GM12878 (cell line): ENCODE measurements around the gene RPL13A. TPM values are rescaled to one million over a fixed set of nuclear protein-coding genes. Genes with fewer than 3 reads are reported as not detected.

Source experiments
- ATAC-seq: fragments of 200-7000 bp; cut with Tn5 transposase; 3 replicates; pipeline ENCODE4 v1.9.1; 2020; ENCODE audit warnings: mild to moderate bottlenecking, moderate library complexity
- BruUV-seq: library from RNA; stranded (reverse); fragments of 400-500 nt; replicated peaks from 2 replicates; lab custom pipeline; 2021; lab: Mats Ljungman, UMichigan
- CTCF ChIA-PET: fragments of 300-600 bp; sonication (Branson Sonifier 250); formaldehyde crosslinking; extraction: SDS; loops from one replicate; lab custom pipeline; 2021; ENCODE audit warnings: inconsistent platforms; lab: Yijun Ruan, JAX
- POLR2A ChIA-PET: fragments of 350-600 bp; formaldehyde crosslinking; extraction: SDS; loops from one replicate; lab custom pipeline; 2021; ENCODE audit warnings: inconsistent platforms; lab: Charles Lee
- RAD21 ChIA-PET: fragments of 300-600 bp; sonication (Branson Sonifier 250); formaldehyde crosslinking; loops from one replicate; lab custom pipeline; 2023; ENCODE audit warnings: antibody characterized with exemption; ENCODE audit not compliant: unreplicated experiment; lab: Charles Lee
- SMC1A ChIA-PET: fragments of 300-600 bp; sonication (Branson Sonifier 250); formaldehyde crosslinking; loops from one replicate; lab custom pipeline; 2023; ENCODE audit not compliant: unreplicated experiment, uncharacterized antibody; lab: Charles Lee
- DNase-seq: peaks from one replicate; pipeline ENCODE4 v3.0.0-alpha.2; 2011; ENCODE audit warnings: low read depth, low spot score
- FAIRE-seq: peaks from 3 replicates; lab custom pipeline; 2011; peaks lifted over from hg19 to GRCh38; lab: Jason Lieb, UNC
- H2AFZ ChIP-seq: 2 replicates; pipeline ENCODE4 v1.6.0; 2011; ENCODE audit warnings: low read depth, low read length, control low read depth; ENCODE audit not compliant: control insufficient read depth
- H3K27ac ChIP-seq: 2 replicates; pipeline ENCODE4 v1.5.1; 2011; ENCODE audit warnings: control low read depth; ENCODE audit not compliant: control insufficient read depth, insufficient read depth
- H3K27me3 ChIP-seq, 2 experiments: replicated peaks in 1 of 2; 2 replicates each; pipeline versions ENCODE4 v1.6.0 to v1.6.1; 2011; ENCODE audit warnings: low read length in 1 of 2; ENCODE audit not compliant: control insufficient read depth in 2 of 2, insufficient read depth in 2 of 2
- H3K36me3 ChIP-seq, 2 experiments: 2 replicates each; pipeline ENCODE4 v1.5.1; 2011; ENCODE audit warnings: low read length in 1 of 2; ENCODE audit not compliant: control insufficient read depth in 2 of 2, insufficient read depth in 2 of 2
- H3K4me1 ChIP-seq: 2 replicates; pipeline ENCODE4 v1.6.1; 2011; ENCODE audit warnings: mild to moderate bottlenecking, low read length, moderate library complexity, mixed read lengths; ENCODE audit not compliant: control insufficient read depth, insufficient read depth
- H3K4me2 ChIP-seq: 2 replicates; pipeline ENCODE4 v1.6.0; 2011; ENCODE audit warnings: control low read depth; ENCODE audit not compliant: control insufficient read depth, insufficient read depth
- H3K4me3 ChIP-seq: fragments of 200-600 bp; sonication (generic); 2 replicates; pipeline ENCODE4 v1.5.1; 2016
- H3K79me2 ChIP-seq: 2 replicates; pipeline ENCODE4 v1.6.0; 2011; ENCODE audit warnings: low read length; ENCODE audit not compliant: control insufficient read depth, insufficient read depth
- H3K9ac ChIP-seq: 2 replicates; pipeline ENCODE4 v1.8.0; 2011; ENCODE audit warnings: low read length, control low read depth, mixed read lengths; ENCODE audit not compliant: control insufficient read depth, insufficient read depth
- H3K9me3 ChIP-seq: replicated peaks from 3 replicates; pipeline ENCODE4 v1.5.1; 2011; ENCODE audit warnings: mild to moderate bottlenecking, low read length; ENCODE audit not compliant: control insufficient read depth, insufficient read depth
- H4K20me1 ChIP-seq: 2 replicates; pipeline ENCODE4 v1.6.0; 2011; ENCODE audit not compliant: control insufficient read depth, insufficient read depth
- CREM ChIP-seq: IDR thresholded peaks from 2 replicates; pipeline ENCODE4 v1.6.1; 2014; ENCODE audit warnings: antibody characterized with exemption, low read depth
- HSF1 ChIP-seq: fragments of 150-350 bp; IDR thresholded peaks from 2 replicates; pipeline ENCODE4 v1.6.1; 2014; ENCODE audit warnings: mild to moderate bottlenecking, low read depth, low read length
- MLLT1 ChIP-seq: fragments of 450-650 bp; IDR thresholded peaks from 2 replicates; pipeline ENCODE4 v1.6.1; 2016; ENCODE audit warnings: mild to moderate bottlenecking
- NR2F1 ChIP-seq: fragments of 450-650 bp; conservative IDR thresholded peaks from 2 replicates; pipeline ENCODE4 v1.6.1; 2017; ENCODE audit warnings: mild to moderate bottlenecking
- PBX3 ChIP-seq: IDR thresholded peaks from 2 replicates; pipeline ENCODE4 v1.6.1; 2011; ENCODE audit warnings: mild to moderate bottlenecking, low read depth, low read length, moderate library complexity; ENCODE audit not compliant: insufficient replicate concordance
- PML ChIP-seq: IDR thresholded peaks from 2 replicates; pipeline ENCODE4 v1.6.1; 2012; ENCODE audit warnings: low read length, inconsistent platforms
- POLR2A ChIP-seq: IDR thresholded peaks from 2 replicates; pipeline ENCODE4 v1.6.1; 2011; ENCODE audit warnings: low read depth, mild to moderate bottlenecking, low read length
- POU2F2 ChIP-seq: IDR thresholded peaks from 3 replicates; pipeline ENCODE4 v1.6.1; 2011; ENCODE audit warnings: low read depth, mild to moderate bottlenecking, low read length, borderline replicate concordance
- RBBP5 ChIP-seq: fragments of 200-600 bp; sonication (generic); conservative IDR thresholded peaks from 2 replicates; pipeline ENCODE4 v1.6.1; 2016
- RUNX3 ChIP-seq: IDR thresholded peaks from 2 replicates; pipeline ENCODE4 v1.6.1; 2012; ENCODE audit warnings: low read length, inconsistent platforms
- SUZ12 ChIP-seq: fragments of 200-600 bp; sonication (generic); IDR thresholded peaks from one replicate; pipeline ENCODE4 v1.6.1; 2018; ENCODE audit warnings: antibody characterized with exemption, mild to moderate bottlenecking; ENCODE audit not compliant: unreplicated experiment
- TCF3 ChIP-seq: IDR thresholded peaks from 2 replicates; pipeline ENCODE4 v1.6.1; 2012; ENCODE audit warnings: low read depth, mild to moderate bottlenecking, low read length, borderline replicate concordance; ENCODE audit not compliant: insufficient read depth
- ZBED1 ChIP-seq: IDR thresholded peaks from 2 replicates; pipeline ENCODE4 v1.6.1; 2016; ENCODE audit warnings: borderline replicate concordance
- ZBTB4 ChIP-seq: fragments of 450-650 bp; formaldehyde crosslinking; IDR thresholded peaks from 2 replicates; pipeline ENCODE4 v1.4.0; 2022; ENCODE audit warnings: mild to moderate bottlenecking, moderate library complexity
- ZNF207 ChIP-seq: fragments of 450-650 bp; IDR thresholded peaks from 2 replicates; pipeline ENCODE4 v1.6.1; 2014; ENCODE audit warnings: antibody characterized with exemption, mild to moderate bottlenecking, borderline replicate concordance
- WGBS: methylation state at CpG from one replicate; pipeline ENCODE4 v1.1.6; 2016; ENCODE audit warnings: low lambda C conversion rate; ENCODE audit not compliant: insufficient replicate concordance, insufficient coverage; ENCODE audit errors: missing lambda C conversion rate; 5-methylcytosine and 5-hydroxymethylcytosine counted together
- in situ Hi-C: fragments of 300-500 bp; cut with MboI; formaldehyde crosslinking; loops from 9 replicates; pipeline ENCODE4 v1.14.3; 2018; ENCODE audit warnings: mixed read lengths
- intact Hi-C: fragments of 100-400 bp; cut with micrococcal nuclease; formaldehyde crosslinking; loops from one replicate; pipeline ENCODE4 v1.14.2; 2022; ENCODE audit not compliant: unreplicated experiment
- polyA plus RNA-seq, 11 experiments: library from polyadenylated mRNA; depleted of rRNA in 4 of 11; unstranded in 6 of 11; stranded (reverse) in 5 of 11; fragments of >200 nt; fragmentation: Nextera tagmentation in 4 of 11; fragmentation: Illumina TruSeq in 1 of 11; extraction: Ambion mirVana in 4 of 11; extraction: Trizol in 1 of 11; gene quantifications; 1 replicate in 1 of 11; 2 replicates in 10 of 11; pipeline versions ENCODE4 v1.2.1 to v1.2.3, GENCODE V29; 2011 to 2016; ENCODE audit warnings: inconsistent platforms in 2 of 11, missing spikeins in 2 of 11, low read depth in 1 of 11
- total RNA-seq, 4 experiments: library from RNA; depleted of rRNA in 3 of 4; stranded (reverse); fragments of >200 nt in 3 of 4; fragmentation: Illumina TruSeq in 1 of 4; extraction: Trizol in 1 of 4; gene quantifications; 2 replicates each; pipeline versions ENCODE4 v1.2.1 to v1.2.3, GENCODE V29; 2013 to 2021

The RPL13A gene
- total and polyA plus RNA-seq, 10 of the 15 experiments (the other 5 are each of a cell fraction or from before 2014, with no cell fraction given): 1,426 to 8,961 (median 4,266) TPM

- RAD21 ChIA-PET: no interaction called here
- no peak for ATAC-seq
- CTCF ChIA-PET: no interaction called here
- H3K27me3 ChIP-seq: no peaks in the 10 kb centered on the region
- H3K9me3 ChIP-seq: no peaks in the 10 kb centered on the region; the same call in 1 of the 3 replicates
- SMC1A ChIA-PET: interaction anchor here (0.6 kb wide), 1 partner anchor 55 kb away, joined by 3 read pairs; no protein-coding TSS in a partner anchor
- H4K20me1 ChIP-seq: peaks cover 13% of the 10 kb centered on the region
- H3K79me2 ChIP-seq: peaks cover 47% of the 10 kb centered on the region
- no peak for DNase-seq
- WGBS: 55% methylated on average over 7 of the region's 7 CpGs
- FAIRE-seq: no peak
- in situ Hi-C loops (no loop called here), intact Hi-C loops (no loop called here)
- POLR2A ChIA-PET: interaction anchor here (0.6 to 5.3 kb wide), 6 partner anchors 8 to 184 kb away, joined by 3 to 44 read pairs (median 4); partner anchors contain the start of genes ALDH16A1 and PIH1D1
- H3K4me2 ChIP-seq: no peak overlapping the region
- H2AFZ ChIP-seq: no peak overlapping the region
- TF ChIP-seq RUNX3 (no peak), PBX3 (no peak), ZNF207 (no peak), ZBED1 (no peak), POLR2A (no peak), PML (no peak), HSF1 (no peak), MLLT1 (no peak), POU2F2 (no peak), NR2F1 (no peak), CREM (no peak), ZBTB4 (no peak), RBBP5 (no peak), TCF3 (no peak), SUZ12 (no peak)
- peaks cover 16% of the 10 kb centered on the region for H3K4me1 ChIP-seq
- H3K27ac ChIP-seq: no peak overlapping the region
- H3K36me3 ChIP-seq: peaks cover 26 to 40% of the 10 kb centered on the region in 2 experiments
- no peak overlapping the region for H3K4me3 ChIP-seq
- BruUV-seq: no TSS peak
- H3K9ac ChIP-seq: no peak overlapping the region
These were observed 4.6 kb downstream of the RPL13A start for GRCh38 chr19:49491804-49492572.
